Neural cell (in vitro differentiated cells): ENCODE measurements around the gene ITGB4.

Experiments
- CTCF ChIP-seq: fragments of 450-650 bp; IDR thresholded peaks from 2 replicates; pipeline ENCODE4 v1.5.1; 2014; ENCODE audit warnings: antibody characterized with exemption, mild to moderate bottlenecking, moderate library complexity; ENCODE audit not compliant: poor library complexity, severe bottlenecking
- REST ChIP-seq: IDR thresholded peaks from 2 replicates; pipeline ENCODE4 v1.6.1; 2012; ENCODE audit warnings: borderline replicate concordance

- no peak for TF ChIP-seq CTCF
- TF ChIP-seq REST, result no peak
These were observed 19.4 kb downstream of the ITGB4 start for GRCh38 chr17:75740631-75741077.
